Testis (tissue), 3 donors: ENCODE data around the gene DDX39B. TPM values are rescaled to one million over a fixed set of nuclear protein-coding genes. Genes with fewer than 3 reads are reported as not detected.

Source experiments
- DNase-seq: peaks from one replicate; pipeline ENCODE4 v3.0.0-alpha.2; 2019
- H3K27ac ChIP-seq, 2 donors: fragments of 200-600 bp; sonication (generic); one replicate each; pipeline ENCODE4 v1.5.1; 2019
- H3K27me3 ChIP-seq: fragments of 200-600 bp; sonication (generic); one replicate; pipeline ENCODE4 v1.5.1; 2019
- H3K36me3 ChIP-seq: fragments of 200-600 bp; sonication (generic); one replicate; pipeline ENCODE4 v1.5.1; 2017; ENCODE audit warnings: low read depth; ENCODE audit errors: missing control alignments
- H3K4me1 ChIP-seq: fragments of 200-600 bp; sonication (generic); one replicate; pipeline ENCODE4 v1.5.1; 2019
- H3K4me3 ChIP-seq, 2 donors: fragments of 200-600 bp; sonication (generic); one replicate each; pipeline ENCODE4 v1.5.1; 2017 to 2019
- H3K9me3 ChIP-seq: fragments of 200-600 bp; sonication (generic); one replicate; pipeline ENCODE4 v1.5.1; 2017
- CTCF ChIP-seq, 3 experiments: fragments of 450-650 bp in 2 of 3; fragments of 200-600 bp in 1 of 3; sonication (generic) in 1 of 3; IDR thresholded peaks; one replicate each; pipeline ENCODE4 v1.5.1; 2016 to 2019; ENCODE audit warnings: antibody characterized with exemption in 3 of 3, mild to moderate bottlenecking in 2 of 3, moderate library complexity in 1 of 3
- POLR2A ChIP-seq: fragments of 450-650 bp; IDR thresholded peaks from one replicate; pipeline ENCODE4 v1.6.1; 2017; ENCODE audit warnings: antibody characterized with exemption, mild to moderate bottlenecking, moderate library complexity
- WGBS, 2 donors: methylation state at CpG; one replicate each; pipeline ENCODE4 v1.1.5; 2018; 5-methylcytosine and 5-hydroxymethylcytosine counted together
- intact Hi-C: fragments of 100-400 bp; cut with DNase I; formaldehyde crosslinking; loops from one replicate; pipeline ENCODE4 v1.15.1; 2023; ENCODE audit warnings: low total_unique reads
- polyA plus RNA-seq: library from polyadenylated mRNA; stranded (reverse); fragments of 350-450 nt; fragmentation: Illumina TruSeq; extraction: RNeasy Lipid Tissue Mini Kit (QIAGEN cat#74804); gene quantifications from one replicate; pipeline ENCODE4 v1.2.3, GENCODE V29; 2014; ENCODE audit warnings: low read depth, low replicate concordance; ENCODE audit not compliant: insufficient read depth
- total RNA-seq, 2 donors: library from RNA; depleted of rRNA; stranded (reverse); fragments of >200 nt; gene quantifications; one replicate each; pipeline ENCODE4 v1.2.3, GENCODE V29; 2016

Gene DDX39B
- total and polyA plus RNA-seq, 3 donors from 2014 or later, result 250 to 360 (median 312) TPM

DNA sequence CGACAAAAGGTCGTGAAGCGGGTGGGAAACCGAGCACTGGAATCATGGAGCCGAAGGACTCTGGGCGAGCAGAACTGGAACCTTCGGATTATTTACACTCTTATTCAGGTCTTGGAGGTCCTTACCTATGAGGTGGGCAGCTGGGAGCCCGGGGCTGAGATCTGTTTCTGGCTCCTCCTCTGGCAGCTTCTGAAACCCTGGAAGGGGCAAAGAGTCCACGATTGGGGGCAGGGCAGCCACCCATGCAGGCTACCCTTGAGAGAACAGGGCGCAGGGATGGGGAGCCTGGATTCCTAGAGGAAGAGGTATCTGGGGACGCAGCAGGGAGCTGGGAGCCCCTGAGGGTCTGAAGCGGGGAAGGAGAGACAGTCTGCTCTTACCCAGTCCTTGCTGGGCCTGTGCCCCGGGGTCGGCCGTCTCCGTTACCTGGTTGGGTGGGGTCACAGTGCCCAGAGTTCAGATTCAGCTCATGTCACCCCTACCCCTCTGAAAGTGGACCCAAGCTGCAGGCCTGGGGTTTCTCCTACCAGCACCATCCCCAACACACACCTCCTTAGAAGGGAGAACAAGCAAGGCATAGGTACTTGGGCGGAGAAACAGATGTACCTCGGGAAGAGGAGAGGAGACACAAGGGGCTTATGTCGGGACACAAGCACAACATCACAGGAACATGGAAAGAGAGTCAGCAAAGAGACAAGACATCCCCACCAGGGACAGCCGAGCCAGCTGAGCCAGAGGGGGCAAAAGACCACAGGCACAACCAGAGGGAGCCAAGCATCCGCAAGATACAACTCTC lies 39.8 kb upstream of the DDX39B start:
- peak; percentile 26 for DNase-seq
- intact Hi-C loops, result no loop called here

GRCh38 chr6:31580807-31581433 lies 39.1 kb upstream of the DDX39B start:
- no peaks in the 10 kb centered on the region for H3K27me3 ChIP-seq
- H3K4me3 ChIP-seq, result peak overlapping the region; percentile 59 to 60
- H3K27ac ChIP-seq, result peak overlapping the region; percentile 4 to 60
- H3K9me3 ChIP-seq, result no peaks in the 10 kb centered on the region
- intact Hi-C loops, result no loop called here
- no peaks in the 10 kb centered on the region for H3K4me1 ChIP-seq
- WGBS, 2 donors, result 1% methylated on average over 29 to 45 of the region's 62 CpGs
- peak; percentile 89 to 99 (median 95) for TF ChIP-seq CTCF (IDR thresholded peaks at IDR 0.05)
- no peak for TF ChIP-seq POLR2A
- DNase-seq, result peak; percentile 92
- no peaks in the 10 kb centered on the region for H3K36me3 ChIP-seq

More for the DNA sequence above, 39.8 kb upstream of the DDX39B start:
- Histone ChIP-seq H3K27ac (peak overlapping the region; percentile 4 to 60), H3K4me3 (peak overlapping the region; percentile 59 to 60), H3K36me3 (no peaks in the 10 kb centered on the region), H3K27me3 (no peaks in the 10 kb centered on the region), H3K9me3 (no peaks in the 10 kb centered on the region), H3K4me1 (no peaks in the 10 kb centered on the region)
- WGBS, 2 donors, result 14 to 26% methylated on average over 16 to 21 of the region's 21 CpGs
- TF ChIP-seq CTCF (IDR thresholded peaks at IDR 0.05), result no peak
- no peak for TF ChIP-seq POLR2A

- no peak for TF ChIP-seq CTCF (IDR thresholded peaks at IDR 0.05)
- no peaks in the 10 kb centered on the region for H3K27me3 ChIP-seq
- no peaks in the 10 kb centered on the region for H3K36me3 ChIP-seq
- H3K4me3 ChIP-seq, result peak overlapping the region; percentile 59 to 60
- no peaks in the 10 kb centered on the region for H3K4me1 ChIP-seq
- DNase-seq, result no peak
- intact Hi-C loops, result no loop called here
- 31 to 43% methylated on average over 11 of the region's 11 CpGs for WGBS, 2 donors
- peak overlapping the region; percentile 4 to 60 for H3K27ac ChIP-seq
- no peaks in the 10 kb centered on the region for H3K9me3 ChIP-seq
Observed at GRCh38 chr6:31580438-31580740, 38.6 kb upstream of the DDX39B start.

- Histone ChIP-seq H3K27ac (no peak overlapping the region), H3K4me3 (peak overlapping the region; percentile 59 to 60), H3K9me3 (no peaks in the 10 kb centered on the region), H3K27me3 (no peaks in the 10 kb centered on the region), H3K4me1 (no peaks in the 10 kb centered on the region), H3K36me3 (no peaks in the 10 kb centered on the region)
- no peak for DNase-seq
- TF ChIP-seq CTCF (IDR thresholded peaks at IDR 0.05) (no peak), POLR2A (no peak)
- WGBS, 2 donors, result 75 to 80% methylated on average over 8 of the region's 8 CpGs
- intact Hi-C loops, result no loop called here
Observed at GRCh38 chr6:31579546-31580437, 38.0 kb upstream of the DDX39B start.
